HepG2 (cell line): ENCODE measurements around the gene CHKB. TPM values are rescaled to one million over a fixed set of nuclear protein-coding genes. Genes with fewer than 3 reads are reported as not detected.

Source experiments
- ARID2 ChIP-seq: sonication (generic); formaldehyde crosslinking; IDR thresholded peaks from 2 replicates; pipeline ENCODE4 v1.8.1; 2022; ENCODE audit warnings: mild to moderate bottlenecking, missing genetic modification reagents, borderline replicate concordance
- ARNT2 ChIP-seq: sonication (generic); formaldehyde crosslinking; IDR thresholded peaks from 2 replicates; pipeline ENCODE4 v1.8.0; 2022; ENCODE audit warnings: mild to moderate bottlenecking, low read depth, missing genetic modification reagents, moderate library complexity
- CERS6 ChIP-seq: sonication (generic); formaldehyde crosslinking; IDR thresholded peaks from 2 replicates; pipeline ENCODE4 v1.5.0; 2020; ENCODE audit warnings: missing genetic modification reagents
- CSRNP1 ChIP-seq: sonication (generic); formaldehyde crosslinking; IDR thresholded peaks from 2 replicates; pipeline ENCODE4 v1.8.1; 2023; ENCODE audit warnings: mild to moderate bottlenecking, missing genetic modification reagents
- FOXJ3 ChIP-seq: sonication (generic); formaldehyde crosslinking; IDR thresholded peaks from 2 replicates; pipeline ENCODE4 v1.4.0; 2020; ENCODE audit warnings: missing genetic modification reagents, mild to moderate bottlenecking, borderline replicate concordance
- FOXM1 ChIP-seq: sonication (generic); formaldehyde crosslinking; IDR thresholded peaks from 2 replicates; pipeline ENCODE4 v1.5.0; 2020; ENCODE audit warnings: missing genetic modification reagents
- KLF16 ChIP-seq, 2 experiments: sonication (generic) in 1 of 2; formaldehyde crosslinking in 1 of 2; IDR thresholded peaks; 2 replicates each; pipeline versions ENCODE4 v1.6.1 to v1.8.0; 2016 to 2023; ENCODE audit warnings: missing genetic modification reagents in 2 of 2, missing compliant biosample characterization in 1 of 2
- NFIC ChIP-seq: IDR thresholded peaks from 2 replicates; pipeline ENCODE4 v1.6.1; 2012; ENCODE audit warnings: mild to moderate bottlenecking, low read length, inconsistent platforms
- NKX3-1 ChIP-seq: sonication (generic); formaldehyde crosslinking; IDR thresholded peaks from 2 replicates; pipeline ENCODE4 v1.5.0; 2020; ENCODE audit warnings: missing genetic modification reagents
- PCBP1 ChIP-seq: fragments of 200-400 bp; formaldehyde crosslinking; IDR thresholded peaks from 2 replicates; pipeline ENCODE4 v1.6.1; 2017; ENCODE audit warnings: mild to moderate bottlenecking, low read depth, low read length, borderline replicate concordance
- PRMT3 ChIP-seq: sonication (generic); formaldehyde crosslinking; IDR thresholded peaks from 2 replicates; pipeline ENCODE4 v1.8.1; 2022; ENCODE audit warnings: low read depth, mild to moderate bottlenecking, moderate library complexity, missing genetic modification reagents, borderline replicate concordance
- RNF2 ChIP-seq: fragments of 450-650 bp; conservative IDR thresholded peaks from 2 replicates; pipeline ENCODE4 v1.6.1; 2016; ENCODE audit warnings: low read depth
- SCMH1 ChIP-seq: sonication (generic); formaldehyde crosslinking; IDR thresholded peaks from 2 replicates; pipeline ENCODE4 v1.9.0; 2021; ENCODE audit warnings: missing genetic modification reagents, mild to moderate bottlenecking, borderline replicate concordance
- SKIL ChIP-seq: sonication (generic); formaldehyde crosslinking; IDR thresholded peaks from 2 replicates; pipeline ENCODE4 v1.8.0; 2022; ENCODE audit warnings: missing genetic modification reagents, mild to moderate bottlenecking, moderate library complexity, borderline replicate concordance
- ZBTB14 ChIP-seq: sonication (generic); formaldehyde crosslinking; IDR thresholded peaks from 2 replicates; pipeline ENCODE4 v1.4.0; 2020; ENCODE audit warnings: missing genetic modification reagents
- ZBTB20 ChIP-seq: sonication (generic); formaldehyde crosslinking; IDR thresholded peaks from 2 replicates; pipeline ENCODE4 v1.8.1; 2023; ENCODE audit warnings: missing genetic modification reagents, low read depth, mild to moderate bottlenecking, borderline replicate concordance
- ZBTB8A ChIP-seq: sonication (generic); formaldehyde crosslinking; IDR thresholded peaks from 2 replicates; pipeline ENCODE4 v1.4.0; 2020; ENCODE audit warnings: mild to moderate bottlenecking, low read depth, missing genetic modification reagents, borderline replicate concordance
- ZNF230 ChIP-seq: sonication (generic); formaldehyde crosslinking; IDR thresholded peaks from 2 replicates; pipeline ENCODE4 v1.4.0; 2020; ENCODE audit warnings: mild to moderate bottlenecking, missing genetic modification reagents
- ZNF773 ChIP-seq: sonication (generic); formaldehyde crosslinking; IDR thresholded peaks from 2 replicates; pipeline ENCODE4 v1.4.0; 2020; ENCODE audit warnings: missing genetic modification reagents, borderline replicate concordance
- ZNF788 ChIP-seq: sonication (generic); formaldehyde crosslinking; IDR thresholded peaks from 2 replicates; pipeline ENCODE4 v1.5.0; 2020; ENCODE audit warnings: mild to moderate bottlenecking, missing genetic modification reagents, borderline replicate concordance
- ZUFSP ChIP-seq: sonication (generic); formaldehyde crosslinking; IDR thresholded peaks from 2 replicates; pipeline ENCODE4 v1.9.0; 2021; ENCODE audit warnings: missing genetic modification reagents, mild to moderate bottlenecking, borderline replicate concordance
- polyA plus RNA-seq, 8 experiments: library from polyadenylated mRNA; depleted of rRNA in 3 of 8; stranded (reverse) in 7 of 8; unstranded in 1 of 8; fragments of >200 nt; fragmentation: Illumina TruSeq in 4 of 8; extraction: Trizol in 4 of 8; gene quantifications; 2 replicates each; pipeline versions ENCODE4 v1.2.1 to v1.2.3, GENCODE V29; 2011 to 2016; ENCODE audit warnings: low read depth in 4 of 8, missing spikeins in 1 of 8, mixed read lengths in 1 of 8; ENCODE audit not compliant: insufficient read depth in 1 of 8
- total RNA-seq, 5 experiments: library from RNA; depleted of rRNA; stranded (reverse); fragments of >200 nt; fragmentation: Illumina TruSeq; extraction: Trizol; gene quantifications; 2 replicates each; pipeline ENCODE4 v1.2.3, GENCODE V29; 2016; ENCODE audit warnings: low read depth in 1 of 5

CHKB gene
- total and polyA plus RNA-seq, 2 of the 13 experiments (the other 11 are each of a cell fraction or from before 2014, with no cell fraction given), result 24.5 to 42.7 TPM

- TF ChIP-seq ZUFSP (no peak), KLF16 (CRISPR knock-in tag; IDR thresholded peaks at IDR 0.05) (peak in 1 of 2 experiments; percentile 65; a peak in 2 of 4 replicates), RNF2 (peak; percentile 43; the same call in 1 of the 2 replicates), CERS6 (CRISPR knock-in tag) (no peak), ZNF788 (CRISPR knock-in tag) (peak; percentile 77), SKIL (CRISPR knock-in tag) (no peak), FOXM1 (CRISPR knock-in tag) (peak; percentile 35; the same call in 1 of the 2 replicates), SCMH1 (CRISPR knock-in tag) (no peak), ZBTB14 (peak; percentile 78), ARID2 (CRISPR knock-in tag) (no peak), ARNT2 (CRISPR knock-in tag) (0 out of 2 replicates have a peak, but pooled peaks have one; percentile 43), FOXJ3 (CRISPR knock-in tag) (peak; percentile 29; the same call in 1 of the 2 replicates), ZBTB8A (CRISPR knock-in tag) (no peak), ZNF773 (CRISPR knock-in tag) (0 out of 2 replicates have a peak, but pooled peaks have one; percentile 46), ZNF230 (CRISPR knock-in tag) (no peak), ZBTB20 (no peak), NKX3-1 (0 out of 2 replicates have a peak, but pooled peaks have one; percentile 78), NFIC (no peak; the same call in 1 of the 2 replicates), CSRNP1 (CRISPR knock-in tag) (peak; percentile 76; the same call in 1 of the 2 replicates), PCBP1 (0 out of 2 replicates have a peak, but pooled peaks have one; percentile 1), PRMT3 (CRISPR knock-in tag) (no peak)
Observed at GRCh38 chr22:50529897-50530579, 52.6 kb downstream of the CHKB start, which contains the start of gene TYMP (continued).
